HUDEP-2 (cell line): ENCODE results near the gene NCKAP5.

Experiments used
- DNase-seq, 76 experiments: peaks; one replicate each; lab custom pipeline; 2025; ENCODE audit not compliant: unreplicated experiment in 76 of 76; lab: John Stamatoyannopoulos, UW

Gene NCKAP5

DNA sequence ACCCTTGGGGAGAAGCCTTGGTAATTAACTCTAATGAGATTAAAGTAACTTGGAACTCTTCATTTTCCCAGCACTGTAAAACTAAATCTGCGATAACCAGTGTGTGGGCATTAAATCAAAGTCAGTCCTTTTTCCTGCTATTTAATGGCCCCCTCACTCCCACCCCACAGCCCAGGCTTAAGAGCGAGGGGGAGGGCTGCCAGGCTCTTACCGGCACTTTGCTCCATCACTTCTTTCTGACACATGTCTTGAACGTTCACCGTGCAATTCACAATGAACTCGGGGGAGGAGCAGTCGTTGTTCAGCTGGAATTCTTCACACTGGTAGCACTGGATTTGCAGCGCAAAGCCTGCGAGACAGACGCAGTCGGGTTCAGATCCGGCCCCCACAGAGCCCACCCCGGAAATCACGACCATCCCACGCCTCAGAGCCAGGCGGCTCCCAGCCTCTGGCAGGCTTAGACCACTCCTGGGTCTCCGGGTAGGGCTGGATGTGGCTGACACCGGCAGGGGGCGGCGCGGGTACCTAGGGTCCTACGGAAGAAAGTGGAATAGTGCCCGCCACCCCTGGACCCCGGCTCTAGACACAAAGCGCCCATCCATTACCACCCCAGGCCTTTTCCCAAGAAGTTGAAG, 900.0 kb downstream of the NCKAP5 start:
- DNase-seq, result no peak

DNA sequence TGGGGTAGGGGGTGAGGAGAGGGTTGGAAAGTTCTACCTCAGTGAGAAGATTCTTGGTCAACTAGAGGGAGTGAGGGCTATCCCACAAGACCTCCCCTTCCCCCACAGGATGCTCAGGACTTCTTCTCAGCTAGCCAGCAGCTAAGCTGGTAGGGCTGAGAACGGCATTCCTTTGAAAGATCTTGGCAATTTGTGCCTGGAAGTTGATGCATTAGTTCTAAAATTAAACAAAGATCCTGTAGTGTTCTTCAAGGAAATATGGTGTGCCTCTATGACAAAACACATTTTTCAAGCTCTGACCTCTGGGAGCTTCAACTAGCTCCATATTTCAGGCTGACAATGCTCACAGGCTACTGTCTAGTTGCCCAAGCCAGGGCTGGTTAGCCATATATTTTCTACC, 900.6 kb downstream of the NCKAP5 start:
- no peak for DNase-seq

DNA sequence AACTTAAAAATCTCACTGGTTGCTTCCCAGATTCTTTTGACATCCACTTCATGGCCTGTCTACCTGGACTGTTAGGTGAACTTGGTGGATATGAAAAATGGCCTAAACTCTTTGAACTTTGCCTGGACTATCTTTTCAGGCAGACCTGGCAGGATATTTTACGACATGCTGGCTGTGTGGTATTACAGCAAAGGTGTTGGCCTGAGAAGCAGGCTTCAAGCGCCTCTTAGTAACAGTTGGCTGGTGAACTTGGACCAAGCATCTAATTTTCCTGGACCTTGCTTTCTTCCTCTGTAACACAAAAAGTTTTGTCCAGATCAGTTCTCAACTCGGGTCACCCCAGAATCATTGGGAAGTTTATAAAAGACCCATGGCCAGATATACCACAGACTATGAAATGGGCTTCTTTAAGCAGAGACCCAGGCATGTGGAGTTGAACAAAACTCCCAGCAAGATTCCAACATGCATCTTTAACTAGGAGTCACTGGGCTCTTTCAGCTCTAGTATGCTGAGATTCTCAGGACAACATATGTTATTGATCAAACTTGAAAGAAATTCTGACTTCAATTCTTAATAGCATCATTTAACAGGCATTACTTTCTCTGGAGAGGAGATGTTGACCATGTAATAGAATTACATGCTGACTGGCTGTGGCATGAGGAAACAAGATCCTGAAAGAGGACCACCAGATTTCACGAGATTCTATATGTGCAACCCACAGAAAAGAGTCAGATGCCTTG, 902.7 kb downstream of the NCKAP5 start:
- DNase-seq, result no peak

DNA sequence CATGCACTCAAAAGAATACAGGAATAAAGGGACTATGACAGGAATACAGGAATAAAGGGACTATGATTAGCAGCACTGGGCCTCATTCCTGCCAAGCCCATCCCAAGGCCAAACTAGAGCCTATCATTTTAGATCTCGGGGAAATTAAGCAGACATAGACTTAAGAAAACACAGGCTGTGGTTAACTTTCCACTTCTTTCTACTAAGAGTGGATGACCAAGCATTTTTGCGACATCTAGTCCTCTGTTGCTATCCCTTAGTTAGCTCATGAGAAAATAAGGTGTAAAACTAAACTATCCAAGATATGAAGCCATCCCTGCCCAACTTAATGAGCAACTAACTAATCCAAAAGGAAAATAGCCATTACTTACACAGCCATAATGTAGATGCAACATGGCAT, 904.2 kb downstream of the NCKAP5 start:
- DNase-seq, result no peak

DNA sequence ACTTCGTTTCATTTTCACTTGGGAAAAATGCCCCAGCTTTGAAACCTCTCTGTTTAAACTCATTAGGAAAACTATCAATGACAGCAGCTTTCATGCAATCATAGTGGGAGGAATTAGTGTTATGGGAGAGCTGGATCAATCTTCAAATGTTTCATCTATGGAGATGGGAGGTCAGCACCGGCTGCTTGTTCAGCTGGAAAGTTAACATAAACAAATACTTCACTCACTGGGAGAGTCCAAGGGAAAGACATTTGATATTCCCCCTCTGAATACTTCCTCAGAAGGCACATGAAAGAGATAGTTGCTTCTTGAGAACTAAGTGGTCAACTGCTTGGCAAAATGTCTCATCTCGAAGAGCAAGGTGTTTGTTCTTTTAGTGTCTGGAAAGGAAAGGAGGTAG, 905.5 kb downstream of the NCKAP5 start:
- no peak for DNase-seq

DNA sequence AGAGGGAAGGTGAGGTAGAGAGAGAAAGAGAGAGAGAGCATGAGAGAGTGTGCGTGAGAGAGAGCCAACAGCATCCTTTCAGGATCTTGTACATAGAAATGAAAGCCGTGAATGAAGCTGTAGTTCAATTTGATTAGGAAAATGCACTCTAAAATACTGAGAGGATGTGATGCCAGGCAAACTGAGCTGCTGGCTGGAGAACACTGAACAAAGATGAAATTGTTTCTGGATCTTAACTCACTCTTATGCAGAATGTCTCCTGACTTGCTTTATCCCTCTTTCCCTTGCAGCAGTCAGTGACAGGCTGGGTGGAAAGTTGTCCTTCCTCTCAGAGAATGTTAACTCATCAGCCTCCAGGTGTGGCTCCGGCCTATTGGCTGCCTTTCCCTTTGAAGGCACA, 908.9 kb downstream of the NCKAP5 start:
- DNase-seq, result no peak

DNA sequence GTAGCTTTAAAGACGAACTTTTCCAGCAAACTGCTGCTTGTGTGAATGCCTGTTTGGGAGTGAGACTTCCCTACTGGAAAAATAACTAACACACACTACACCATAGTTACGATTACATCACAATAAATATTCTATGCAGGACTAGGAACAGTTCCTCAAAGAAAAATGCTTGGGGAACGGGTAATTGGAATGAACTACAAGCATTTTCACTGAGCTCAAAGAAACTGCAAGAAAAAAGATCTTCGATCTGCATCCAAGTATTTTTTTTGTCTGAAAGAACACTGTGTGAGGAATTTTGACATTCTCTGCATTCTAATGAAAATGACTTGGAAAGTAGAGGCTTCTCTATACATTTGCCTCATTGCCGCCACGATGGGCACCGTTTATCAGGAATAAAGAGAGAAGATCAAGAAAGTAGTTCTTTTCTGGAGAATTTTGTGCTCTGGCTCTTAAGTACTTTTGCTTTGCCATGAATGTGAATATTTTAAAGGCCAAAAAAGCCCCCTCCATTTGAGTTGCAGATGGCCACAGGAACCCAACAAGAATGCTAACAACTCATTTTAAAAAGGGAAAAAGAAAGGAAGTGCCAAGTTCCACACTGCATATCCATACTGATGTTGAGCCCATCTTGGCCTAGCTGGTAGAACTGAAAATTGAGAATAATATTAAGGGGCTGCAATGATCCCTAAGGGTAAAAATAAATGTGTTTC, 911.8 kb downstream of the NCKAP5 start:
- no peak for DNase-seq

DNA sequence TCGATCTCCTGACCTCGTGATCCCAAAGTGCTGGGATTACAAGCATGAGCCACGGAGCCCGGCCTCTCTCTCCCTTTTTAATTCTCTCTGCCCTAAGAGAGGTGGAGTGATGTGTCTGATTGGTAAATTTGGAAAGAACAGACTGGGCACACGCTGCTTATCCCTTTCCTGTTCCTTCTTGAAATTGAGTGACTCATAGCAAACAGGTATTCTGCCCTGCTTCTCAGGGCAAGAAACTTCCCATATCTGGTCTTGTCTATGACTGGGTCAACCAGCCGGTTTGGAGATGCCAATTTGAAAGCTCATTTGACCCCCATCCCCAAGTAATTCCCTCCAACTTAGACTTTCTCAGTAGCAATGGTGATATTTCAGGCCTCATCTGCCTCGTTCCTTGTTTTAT, 913.3 kb downstream of the NCKAP5 start:
- no peak for DNase-seq

DNA sequence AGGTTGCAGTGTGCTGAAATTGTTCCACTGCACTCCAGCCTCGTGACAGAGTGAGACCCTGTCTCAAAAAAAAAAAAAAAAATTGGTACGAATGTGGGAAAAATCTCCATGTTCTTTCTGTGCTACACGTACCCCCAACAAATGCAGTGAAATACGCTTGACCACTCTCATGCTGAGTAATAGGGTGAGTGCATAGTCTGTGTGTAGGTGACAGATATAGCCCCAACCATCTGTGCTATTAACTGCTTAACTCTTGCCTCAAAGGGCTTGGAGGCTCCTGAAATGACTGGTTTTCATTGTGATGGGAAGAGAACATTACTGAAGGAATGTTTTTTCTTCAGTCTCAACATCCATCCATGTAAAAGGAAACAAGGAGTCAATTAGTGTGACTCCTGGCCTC, 913.9 kb downstream of the NCKAP5 start:
- DNase-seq, result no peak

DNA sequence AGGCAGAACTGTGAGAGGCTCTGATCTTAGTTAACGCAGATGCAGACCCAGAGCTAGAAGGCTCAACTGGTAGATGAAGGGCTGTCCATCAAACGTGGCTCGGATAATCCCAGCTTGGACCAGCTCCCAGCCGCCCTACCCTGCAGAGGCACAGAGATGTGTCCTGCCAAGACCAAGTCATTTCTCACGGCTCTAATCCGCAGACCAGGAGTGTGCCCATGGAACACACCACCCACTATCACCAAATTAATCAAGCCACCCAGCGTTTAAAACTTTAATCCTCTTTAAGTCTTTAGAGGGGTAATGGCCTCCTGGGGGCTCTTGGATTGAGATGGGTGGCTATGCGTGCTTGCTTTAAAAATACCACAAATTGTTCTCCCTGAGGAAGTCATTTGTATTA, 915.8 kb downstream of the NCKAP5 start:
- DNase-seq, result no peak

DNA sequence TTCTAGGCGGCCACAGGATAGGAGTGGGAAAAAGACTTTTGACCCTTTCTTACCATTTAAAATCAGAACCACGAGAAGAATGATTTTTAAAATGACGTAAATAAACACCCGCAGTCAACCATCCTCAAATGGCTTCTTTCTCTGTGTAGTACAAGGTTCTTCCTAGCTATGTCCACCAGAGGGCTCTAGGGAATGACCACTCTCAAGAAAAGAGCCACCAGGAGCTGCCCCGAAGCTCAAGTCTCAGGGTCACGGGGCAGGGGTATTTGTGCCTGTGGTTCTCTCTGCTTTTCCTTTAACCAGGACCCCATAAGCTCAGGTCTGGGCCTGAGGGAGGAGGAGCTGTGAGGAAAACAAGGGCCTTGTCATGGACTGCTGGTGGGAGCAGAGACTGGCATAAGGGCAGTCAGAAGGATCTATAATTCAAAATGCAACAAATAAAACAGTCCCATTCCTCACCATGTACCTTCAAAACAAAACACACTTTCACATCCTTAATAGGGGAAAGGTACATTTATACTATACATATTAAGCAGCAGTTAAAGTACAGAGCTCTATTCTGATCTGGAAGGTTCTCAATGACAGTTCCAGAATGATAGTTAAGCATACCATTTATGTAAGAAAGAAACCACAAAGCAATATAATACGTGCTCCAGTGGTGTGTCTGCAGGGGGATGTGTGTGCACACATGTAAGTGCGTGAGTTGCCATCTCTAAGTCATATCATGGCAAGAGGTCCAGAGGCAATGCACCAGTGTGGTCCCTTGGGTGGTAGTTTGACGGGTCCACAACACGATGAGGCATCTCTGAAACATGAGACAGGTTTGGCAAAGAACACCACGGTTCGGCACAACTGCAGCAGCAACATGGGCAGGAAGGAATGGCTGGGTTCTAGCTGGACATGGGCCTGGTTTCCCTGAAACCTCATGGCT, 916.9 kb downstream of the NCKAP5 start:
- peak in 3 of 76 experiments; percentile 0 to 2 (median 1) for DNase-seq

DNA sequence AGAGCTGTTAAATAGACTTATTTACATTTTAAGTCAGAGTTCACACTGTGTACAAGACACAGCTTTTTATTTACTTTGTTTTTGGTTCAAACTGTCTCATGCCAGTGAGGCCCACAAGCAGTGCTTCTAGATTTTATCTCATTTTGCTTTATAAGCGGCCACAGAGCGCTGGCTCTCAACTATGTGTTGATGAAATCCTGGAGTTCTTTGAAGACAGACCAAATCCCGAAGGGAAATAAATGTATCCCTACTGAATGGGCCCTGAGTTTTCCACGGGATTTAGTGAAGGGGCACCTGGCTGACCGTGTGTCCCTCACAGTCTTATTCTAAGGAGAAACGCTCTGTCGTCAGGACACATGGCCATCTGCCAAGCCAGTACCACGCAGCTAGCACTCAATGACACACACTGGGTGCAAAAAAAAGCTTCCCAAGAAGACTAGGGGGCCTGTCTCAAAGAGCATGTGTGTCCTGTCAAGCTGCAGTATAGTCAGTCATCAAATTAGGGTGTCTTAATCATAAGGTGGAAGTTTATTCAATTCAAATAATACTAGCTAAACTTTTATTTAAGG, 921.6 kb downstream of the NCKAP5 start:
- no peak for DNase-seq

DNA sequence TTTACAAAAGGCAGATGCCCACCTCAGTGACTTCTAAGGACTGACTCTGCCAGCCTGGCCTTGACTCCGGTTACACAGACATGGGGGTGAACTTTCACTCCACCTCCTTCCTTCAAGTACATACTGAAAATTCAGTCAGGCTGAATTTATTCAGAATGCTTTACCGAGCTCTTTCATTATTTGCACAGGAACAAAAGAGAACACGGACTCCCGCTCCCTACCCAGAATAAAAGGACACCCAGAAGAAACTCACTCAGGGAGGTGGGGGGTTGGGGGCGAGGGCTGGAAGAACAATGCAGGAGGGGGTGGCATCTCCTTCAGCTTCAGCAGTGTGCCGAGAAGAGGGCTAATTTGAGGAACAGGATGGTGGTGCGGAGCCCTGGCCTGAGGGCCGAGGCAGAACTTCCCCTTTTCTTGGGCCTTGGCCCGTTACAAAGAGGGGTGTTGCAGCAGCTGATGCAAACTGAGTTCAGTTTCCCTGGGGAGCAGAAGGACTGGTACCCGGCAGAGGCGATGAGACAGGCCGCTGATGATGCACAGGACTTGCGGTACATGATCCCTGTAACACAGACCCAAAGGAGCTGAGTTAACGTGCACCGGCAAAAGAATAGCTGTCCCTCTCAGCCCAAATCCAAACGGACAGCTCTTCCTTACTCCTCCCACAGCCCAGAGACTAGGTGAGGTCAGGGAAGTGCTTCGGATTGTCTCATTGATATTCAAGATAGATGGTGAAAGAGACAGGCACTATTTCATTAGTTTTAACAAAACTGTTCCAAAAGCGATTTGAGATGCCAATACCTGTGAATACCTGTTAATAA, 922.3 kb downstream of the NCKAP5 start:
- DNase-seq, result no peak

DNA sequence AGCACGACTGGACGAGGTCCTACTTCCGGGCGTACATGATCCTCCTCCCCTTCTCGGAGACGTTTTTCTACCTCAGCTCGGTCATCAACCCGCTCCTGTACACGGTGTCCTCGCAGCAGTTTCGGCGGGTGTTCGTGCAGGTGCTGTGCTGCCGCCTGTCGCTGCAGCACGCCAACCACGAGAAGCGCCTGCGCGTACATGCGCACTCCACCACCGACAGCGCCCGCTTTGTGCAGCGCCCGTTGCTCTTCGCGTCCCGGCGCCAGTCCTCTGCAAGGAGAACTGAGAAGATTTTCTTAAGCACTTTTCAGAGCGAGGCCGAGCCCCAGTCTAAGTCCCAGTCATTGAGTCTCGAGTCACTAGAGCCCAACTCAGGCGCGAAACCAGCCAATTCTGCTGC, 923.1 kb downstream of the NCKAP5 start:
- DNase-seq, result no peak

DNA sequence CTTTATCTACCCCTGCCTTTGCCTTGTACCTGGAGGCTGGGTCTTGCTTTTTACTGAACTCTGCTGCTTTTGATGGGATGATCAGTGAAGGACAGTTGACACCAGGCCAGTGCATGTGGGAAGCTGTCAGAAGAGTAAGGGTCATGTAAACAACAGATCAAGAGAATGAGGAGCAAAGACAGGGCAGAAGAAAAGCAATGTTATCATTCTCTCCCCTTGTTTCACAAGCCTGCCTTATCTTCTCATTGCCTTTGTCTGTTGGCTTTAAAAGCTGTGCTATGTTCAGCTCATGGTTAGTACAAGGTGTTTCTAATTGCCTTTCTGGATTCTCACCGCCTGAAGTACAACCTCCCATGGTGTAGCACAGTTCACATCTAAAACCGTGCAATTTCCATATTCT, 925.8 kb downstream of the NCKAP5 start:
- no peak for DNase-seq

DNA sequence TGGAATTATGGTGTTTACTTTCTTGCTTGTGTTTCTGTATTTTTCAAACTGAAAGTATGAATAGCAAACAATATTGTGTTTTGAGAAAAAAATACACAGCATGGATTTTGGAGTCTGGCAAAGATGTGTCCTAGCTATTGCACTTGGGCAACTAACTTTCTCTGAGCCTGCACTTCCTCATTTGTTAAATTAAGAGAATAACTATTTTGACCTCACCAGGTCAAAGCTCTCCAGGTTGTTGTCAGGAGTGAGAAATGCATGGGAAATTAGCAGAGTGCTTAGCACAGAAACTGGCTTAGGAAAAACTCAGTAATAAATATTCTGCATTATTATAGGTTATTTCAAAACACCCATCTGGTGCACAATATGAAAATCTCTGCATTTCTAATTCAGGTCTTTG, 926.4 kb downstream of the NCKAP5 start:
- no peak for DNase-seq

DNA sequence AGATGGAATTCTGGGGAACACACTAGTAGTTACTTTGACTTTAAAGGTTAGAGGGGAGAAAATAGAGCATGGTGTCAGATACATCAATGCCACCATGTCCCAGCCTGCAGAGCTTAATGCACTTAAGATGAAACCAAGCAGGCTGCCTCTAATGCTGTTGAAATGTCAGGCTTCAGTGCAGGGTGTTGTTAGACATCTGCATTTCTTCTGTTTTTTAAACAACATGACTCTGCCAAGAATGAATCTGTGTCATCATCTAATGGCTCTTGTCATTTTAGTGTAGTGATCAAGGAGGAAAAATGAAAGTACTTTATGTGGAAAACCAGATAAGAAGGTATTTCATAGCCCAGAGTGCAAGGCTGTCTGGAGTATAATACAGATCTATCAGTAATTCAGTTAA, 928.1 kb downstream of the NCKAP5 start:
- DNase-seq, result no peak

DNA sequence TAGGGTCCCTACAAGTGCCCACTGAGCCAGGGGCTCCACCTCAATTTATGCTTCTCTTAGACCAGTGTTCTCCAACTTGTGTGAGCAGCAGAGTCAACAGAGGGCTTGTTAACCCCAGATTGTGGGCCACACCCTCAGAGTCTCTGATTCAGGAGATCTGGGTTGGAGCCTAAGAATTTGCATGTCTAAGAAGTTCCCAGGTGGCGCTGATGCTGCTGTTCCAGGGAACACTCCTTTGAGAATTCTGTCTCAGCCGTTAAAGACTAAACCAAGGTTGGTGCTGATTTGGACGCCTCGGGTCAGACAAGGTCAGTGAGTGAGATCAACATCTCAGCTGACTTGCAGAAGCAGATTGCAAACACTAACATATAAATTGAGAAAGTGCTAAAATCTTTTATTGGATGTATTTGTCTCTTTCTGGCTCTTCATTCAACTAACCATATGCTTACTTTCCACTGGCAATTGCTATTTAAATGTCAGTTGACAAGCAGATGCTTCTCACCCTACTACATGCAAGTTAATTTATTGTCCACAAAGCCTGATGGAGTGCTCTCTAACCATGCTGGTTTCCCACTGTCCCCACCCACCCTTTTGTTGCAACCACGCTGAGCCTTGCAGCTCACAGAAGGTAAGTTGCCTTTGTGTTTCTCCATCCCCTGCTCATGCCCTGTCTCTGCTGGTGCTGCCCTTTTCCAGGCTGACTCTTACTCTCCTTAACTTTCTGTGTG, 929.8 kb downstream of the NCKAP5 start:
- no peak for DNase-seq

DNA sequence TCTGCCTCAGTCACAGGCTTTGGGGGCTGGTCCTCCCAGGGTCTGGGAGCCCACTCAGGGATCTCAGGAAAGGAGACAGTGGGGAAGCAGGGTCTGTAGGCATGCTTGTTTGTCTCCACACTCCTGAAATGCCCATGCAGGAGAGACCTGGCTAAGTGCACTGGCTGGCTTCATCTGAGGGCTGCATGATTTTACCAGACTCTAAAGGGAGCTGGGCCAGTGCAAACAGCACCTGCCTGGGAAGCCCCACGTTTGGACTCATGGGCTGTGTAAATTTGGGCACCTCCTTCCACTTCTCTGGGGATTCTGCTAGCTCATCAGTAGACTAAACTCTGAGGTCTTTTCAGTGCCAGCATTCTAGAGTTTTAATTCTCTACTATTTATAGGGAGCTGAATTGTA, 931.9 kb downstream of the NCKAP5 start:
- no peak for DNase-seq
